ENCODE data around the gene EPHX1.

GRCh38 chr1:225811622-225812487 is 1.9 kb downstream of the EPHX1 start:
- no peak for TF ChIP-seq CTCF (IDR thresholded peaks at IDR 0.05)
- no peak for TF ChIP-seq EZH2 (IDR thresholded peaks at IDR 0.05; ENCODE audit: borderline replicate concordance, insufficient read depth, low read depth, low read length, poor library complexity, severe bottlenecking)
